NT2/D1 (cell line): ENCODE results near the gene TLL2.

ENCODE experiments used
- YY1 ChIP-seq: IDR thresholded peaks from 2 replicates; pipeline ENCODE4 v1.6.1; 2011; ENCODE audit not compliant: insufficient read length, insufficient read depth
- ZNF274 ChIP-seq: IDR thresholded peaks from 2 replicates; pipeline ENCODE4 v1.6.1; 2011; ENCODE audit warnings: mild to moderate bottlenecking, low read depth, low read length

DNA sequence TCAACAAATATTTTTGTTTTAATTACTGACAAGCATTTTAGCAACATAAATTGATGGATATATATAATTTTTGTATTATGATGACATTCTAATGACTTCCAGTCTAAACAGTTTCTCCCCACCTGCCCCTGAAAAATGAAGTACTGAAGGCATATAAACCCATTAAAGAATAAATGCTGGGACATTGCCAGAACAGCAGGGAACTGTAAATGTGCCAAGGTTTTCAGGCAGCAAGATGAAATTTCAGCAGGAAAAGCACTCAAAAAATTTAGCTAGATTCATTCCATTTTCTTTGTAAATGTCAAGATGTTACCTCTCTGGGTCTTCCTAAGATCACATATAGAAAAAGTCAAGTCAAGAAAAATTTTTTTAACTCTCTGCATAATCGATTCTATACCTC lies 11.0 kb upstream of the TLL2 start:
- TF ChIP-seq ZNF274 (no peak), YY1 (no peak)
